HFF-Myc (cell line): ENCODE data around the gene ODF2.
"Not testable (repeated sequence)": the region's sequence is repeated elsewhere in the genome, so short reads cannot be mapped to it uniquely, and the experiment has no call there.

ENCODE experiments used
- DNase-seq: peaks from one replicate; pipeline ENCODE4 v3.0.0-alpha.2; 2011; ENCODE audit warnings: low read depth; ENCODE audit errors: extremely low read depth
- H3K4me3 ChIP-seq: replicated peaks from 2 replicates; pipeline ENCODE4 v1.5.1; 2011; ENCODE audit warnings: low read depth, mild to moderate bottlenecking, control low read depth, low read length
- TF ChIP-seq, protein P1 (sequence below): IDR thresholded peaks from 2 replicates; pipeline ENCODE4 v1.5.1; 2012; ENCODE audit warnings: mild to moderate bottlenecking, low read depth, low read length, control low read depth; ENCODE audit errors: missing control alignments

Gene ODF2

DNA sequence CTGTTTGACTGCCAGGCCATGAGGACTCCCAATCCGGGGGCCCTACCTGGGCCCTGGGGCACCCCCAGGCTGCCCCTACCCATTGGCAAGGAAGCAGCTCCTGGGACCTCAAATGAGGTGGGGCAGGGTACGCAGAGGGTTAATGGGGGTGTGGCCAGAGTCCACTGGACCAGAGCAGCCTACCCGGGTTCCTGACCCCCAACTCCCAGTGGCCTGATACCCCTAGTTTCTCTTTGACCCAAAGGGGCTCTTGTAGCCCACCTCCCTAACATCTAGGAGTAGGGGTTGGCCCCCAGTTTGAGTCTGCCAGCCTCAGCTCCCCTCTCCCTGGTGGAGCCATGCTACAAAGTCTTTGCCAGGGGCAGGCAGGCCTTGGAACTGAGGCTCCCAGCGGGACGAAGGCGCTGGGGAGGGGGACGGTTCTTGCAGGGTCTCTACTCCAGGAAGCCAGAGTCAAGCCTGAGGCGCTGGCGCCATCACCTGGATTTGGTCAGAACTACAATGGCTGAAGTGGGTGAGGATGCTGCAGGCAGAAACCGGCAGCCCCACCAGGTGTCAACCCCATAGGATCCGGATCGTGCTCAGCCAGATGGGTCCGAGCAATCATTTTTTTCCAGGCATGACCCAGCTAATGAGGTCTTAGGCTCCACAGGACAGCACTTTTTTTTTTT lies 43.6 kb upstream of the ODF2 start:
- no peak for DNase-seq
- TF ChIP-seq, protein P1, sequence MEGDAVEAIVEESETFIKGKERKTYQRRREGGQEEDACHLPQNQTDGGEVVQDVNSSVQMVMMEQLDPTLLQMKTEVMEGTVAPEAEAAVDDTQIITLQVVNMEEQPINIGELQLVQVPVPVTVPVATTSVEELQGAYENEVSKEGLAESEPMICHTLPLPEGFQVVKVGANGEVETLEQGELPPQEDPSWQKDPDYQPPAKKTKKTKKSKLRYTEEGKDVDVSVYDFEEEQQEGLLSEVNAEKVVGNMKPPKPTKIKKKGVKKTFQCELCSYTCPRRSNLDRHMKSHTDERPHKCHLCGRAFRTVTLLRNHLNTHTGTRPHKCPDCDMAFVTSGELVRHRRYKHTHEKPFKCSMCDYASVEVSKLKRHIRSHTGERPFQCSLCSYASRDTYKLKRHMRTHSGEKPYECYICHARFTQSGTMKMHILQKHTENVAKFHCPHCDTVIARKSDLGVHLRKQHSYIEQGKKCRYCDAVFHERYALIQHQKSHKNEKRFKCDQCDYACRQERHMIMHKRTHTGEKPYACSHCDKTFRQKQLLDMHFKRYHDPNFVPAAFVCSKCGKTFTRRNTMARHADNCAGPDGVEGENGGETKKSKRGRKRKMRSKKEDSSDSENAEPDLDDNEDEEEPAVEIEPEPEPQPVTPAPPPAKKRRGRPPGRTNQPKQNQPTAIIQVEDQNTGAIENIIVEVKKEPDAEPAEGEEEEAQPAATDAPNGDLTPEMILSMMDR: peak; percentile 58
- H3K4me3 ChIP-seq: no peak overlapping the region

DNA sequence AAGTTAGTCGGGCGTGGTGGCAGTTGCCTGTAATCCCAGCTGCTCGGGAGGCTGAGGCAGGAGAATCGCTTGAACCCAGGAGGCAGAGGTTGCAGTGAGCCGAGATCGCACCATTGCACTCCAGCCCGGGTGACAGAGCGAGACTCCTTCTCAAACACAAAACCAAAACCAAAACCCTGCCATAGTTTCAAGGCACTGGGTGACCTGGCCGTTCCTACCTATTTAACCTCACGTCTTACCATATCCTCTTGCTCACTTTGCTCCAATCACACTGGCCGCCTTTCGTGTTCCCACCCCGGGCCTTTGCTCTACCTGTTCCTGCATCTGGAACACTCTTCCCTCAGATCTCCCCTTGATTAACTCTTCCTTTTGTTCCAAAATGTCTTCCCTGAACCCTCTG lies 42.1 kb upstream of the ODF2 start:
- DNase-seq, H3K4me3 ChIP-seq: not testable (repeated sequence)

DNA sequence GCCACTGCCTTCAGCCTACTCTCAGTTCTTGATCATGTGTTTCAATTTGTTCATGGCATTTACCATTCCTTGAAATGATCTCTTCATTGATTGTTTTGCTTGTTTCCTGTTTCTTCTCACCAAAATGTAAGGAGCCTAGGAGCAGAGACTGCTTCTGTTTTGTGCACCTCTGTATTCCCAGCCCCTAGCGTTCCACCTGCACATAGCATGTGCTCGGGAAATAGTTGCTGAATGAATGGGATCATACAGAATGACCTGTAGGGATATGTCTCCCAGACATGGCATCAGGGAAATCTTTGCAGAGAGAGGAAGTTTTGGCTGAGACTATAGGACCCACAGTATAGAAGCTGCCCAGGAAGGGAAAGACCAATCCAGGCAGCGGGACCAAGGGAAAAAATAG lies 41.3 kb upstream of the ODF2 start:
- TF ChIP-seq, protein P1: peak; percentile 16
- DNase-seq: no peak

DNA sequence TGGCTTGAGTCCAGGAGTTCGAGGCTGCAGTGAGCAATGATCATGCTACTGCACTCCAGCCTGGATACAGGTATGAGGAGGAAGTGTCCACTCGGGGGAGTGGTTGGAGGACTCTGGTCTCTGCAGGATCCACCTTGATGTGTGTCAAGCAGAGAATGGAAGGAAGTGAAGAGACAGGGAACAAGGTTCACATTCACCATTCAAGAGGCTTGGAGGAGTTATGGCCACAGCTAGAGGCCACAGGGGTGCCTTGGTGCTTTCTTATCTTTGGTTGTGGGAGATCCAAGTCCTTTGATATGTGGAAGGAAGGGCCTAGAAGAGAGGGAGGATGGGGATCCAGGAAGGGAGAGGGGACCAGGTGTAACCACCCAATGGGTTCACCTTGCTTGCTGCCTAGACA lies 40.5 kb upstream of the ODF2 start:
- no peak overlapping the region for H3K4me3 ChIP-seq
- TF ChIP-seq, protein P1: no peak
- no peak for DNase-seq

More for the DNA sequence above, 41.3 kb upstream of the ODF2 start:
- H3K4me3 ChIP-seq: no peak overlapping the region

DNA sequence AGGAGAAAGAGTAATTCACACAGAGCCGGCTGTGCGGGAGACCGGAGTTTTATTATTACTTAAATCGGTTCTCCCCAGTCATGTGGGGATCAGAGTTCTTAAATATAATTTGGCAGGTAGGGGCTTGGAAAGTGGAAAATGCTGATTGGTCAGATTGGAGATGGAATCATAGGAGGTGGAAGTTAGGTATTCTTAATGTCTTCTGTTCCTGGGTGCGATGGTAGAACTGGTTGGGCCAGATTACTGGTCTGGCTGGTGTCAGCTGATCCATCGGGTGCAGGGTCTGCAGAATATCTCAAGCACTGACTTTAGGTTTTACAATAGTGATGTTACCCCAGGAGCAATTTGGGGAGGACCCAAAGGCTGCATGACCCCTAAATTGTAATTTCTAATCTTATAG lies 39.8 kb upstream of the ODF2 start:
- DNase-seq: no peak
- TF ChIP-seq, protein P1: no peak
- H3K4me3 ChIP-seq: no peak overlapping the region

DNA sequence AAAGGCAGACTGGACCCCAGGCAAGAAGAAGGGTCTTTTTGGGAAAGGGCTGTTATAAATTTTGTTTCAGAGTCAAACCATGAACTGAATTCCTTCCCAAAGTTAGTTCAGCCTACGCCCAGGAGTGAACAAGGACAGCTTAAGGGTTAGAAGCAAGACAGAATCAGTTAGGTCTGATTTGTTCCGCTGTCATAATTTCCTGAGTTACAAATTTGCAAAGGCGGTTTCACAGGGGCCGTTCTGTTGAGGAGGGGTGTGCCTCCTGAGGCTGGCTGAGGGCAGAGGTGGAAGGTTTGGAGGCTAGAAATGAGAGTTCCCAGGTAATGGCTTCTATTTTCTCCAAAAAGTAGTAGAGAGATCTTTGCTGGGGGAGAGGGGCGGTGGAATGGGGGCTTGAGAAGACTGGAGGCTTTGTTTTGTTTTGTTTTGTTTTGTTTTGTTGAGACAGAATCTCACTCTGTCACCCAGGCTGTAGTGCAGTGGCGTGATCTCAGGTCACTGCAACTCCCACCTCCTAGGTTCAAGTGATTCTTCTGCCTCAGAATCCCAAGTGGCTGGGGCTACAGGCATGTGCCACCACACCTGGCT lies 39.3 kb upstream of the ODF2 start:
- no peak overlapping the region for H3K4me3 ChIP-seq
- DNase-seq: no peak
- TF ChIP-seq, protein P1: no peak

DNA sequence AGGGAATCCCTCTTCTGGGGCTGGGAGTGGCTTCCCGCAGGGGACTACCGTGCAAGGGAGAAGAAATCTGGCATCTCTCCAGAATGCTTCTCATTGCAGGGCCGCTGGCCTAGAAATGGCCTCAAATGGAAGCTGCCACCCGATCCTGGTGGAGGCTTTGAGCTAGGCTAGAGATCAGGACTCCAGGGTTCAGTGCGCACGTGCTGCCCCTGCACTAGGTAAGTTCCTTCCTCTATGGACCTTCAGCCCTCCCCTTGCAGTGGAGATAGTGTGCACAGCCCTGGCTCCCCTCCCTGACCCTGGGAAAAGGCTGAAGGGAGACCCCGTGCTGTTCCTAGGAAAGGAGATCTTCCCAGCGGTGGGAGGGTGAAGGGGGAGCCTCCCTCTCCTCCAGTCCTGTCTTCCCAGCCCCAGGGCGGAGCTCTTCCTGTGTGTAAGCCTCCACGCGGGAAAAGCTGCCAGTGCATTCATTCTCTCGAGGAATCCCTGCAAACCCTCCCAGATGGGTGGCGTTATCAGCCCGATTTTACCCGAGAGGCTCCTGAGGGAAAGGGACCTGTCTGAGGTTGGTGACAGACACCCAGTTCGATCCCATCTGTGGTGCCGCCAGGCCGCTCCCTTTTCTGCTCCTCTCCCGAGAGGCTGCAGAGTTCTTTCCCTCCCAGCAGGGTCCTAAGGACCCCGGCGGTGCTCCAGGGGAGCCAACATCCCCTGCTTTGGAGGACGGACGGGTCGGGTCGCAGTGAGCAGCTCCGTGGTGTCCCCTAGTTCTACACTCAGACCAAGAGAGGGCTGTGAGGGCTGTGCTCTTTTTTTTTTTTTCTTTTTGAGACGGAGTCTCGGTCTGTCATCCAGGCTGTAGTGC lies 36.5 kb upstream of the ODF2 start:
- TF ChIP-seq, protein P1: no peak
- H3K4me3 ChIP-seq: peak overlapping the region; percentile 60
- DNase-seq: no peak
